GM10847 (cell line): ENCODE data around the gene DZIP3.

Experiments
- POLR2A ChIP-seq: IDR thresholded peaks from 2 replicates; pipeline ENCODE4 v1.6.1; 2011; ENCODE audit not compliant: insufficient read length; ENCODE audit errors: extremely low read depth

The DZIP3 gene

DNA sequence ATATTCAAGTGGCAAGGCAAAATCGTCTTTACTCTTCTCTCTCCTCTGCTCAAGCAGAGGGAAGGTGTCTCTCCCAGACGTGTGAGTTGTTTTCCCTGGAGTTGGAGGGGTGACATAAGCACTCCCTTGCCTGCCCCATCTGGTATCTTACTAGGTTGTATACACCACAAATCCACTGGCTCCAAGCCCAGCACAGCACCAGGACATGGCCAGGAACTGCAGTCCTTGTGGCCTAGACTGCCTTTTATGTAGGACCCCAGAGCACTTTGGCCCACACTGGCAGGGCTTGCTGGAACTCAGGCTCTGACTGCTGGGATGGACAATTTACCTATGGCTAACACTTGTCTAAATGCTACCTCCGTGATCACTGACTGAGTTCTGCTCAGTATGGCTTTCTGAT lies 34.0 kb downstream of the DZIP3 start:
- no peak for TF ChIP-seq POLR2A

DNA sequence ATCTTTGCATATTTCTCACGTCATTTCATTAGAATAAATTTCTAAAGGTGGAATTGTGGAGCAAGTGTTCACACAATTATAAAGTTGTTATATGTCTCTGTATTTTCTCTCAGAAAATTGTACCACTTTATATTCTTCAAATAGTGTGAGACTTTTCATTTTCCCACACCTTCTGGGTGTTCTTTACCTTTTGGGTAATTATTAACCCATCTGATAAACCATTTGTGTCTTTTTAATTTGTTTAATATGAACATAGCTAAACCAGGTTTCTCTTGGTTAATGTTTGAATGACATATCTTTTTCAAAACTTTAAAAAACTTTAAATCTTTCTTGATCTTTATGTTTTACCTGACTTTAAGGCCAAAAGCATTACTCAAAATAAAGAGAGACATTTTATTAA lies 40.5 kb downstream of the DZIP3 start:
- no peak for TF ChIP-seq POLR2A

DNA sequence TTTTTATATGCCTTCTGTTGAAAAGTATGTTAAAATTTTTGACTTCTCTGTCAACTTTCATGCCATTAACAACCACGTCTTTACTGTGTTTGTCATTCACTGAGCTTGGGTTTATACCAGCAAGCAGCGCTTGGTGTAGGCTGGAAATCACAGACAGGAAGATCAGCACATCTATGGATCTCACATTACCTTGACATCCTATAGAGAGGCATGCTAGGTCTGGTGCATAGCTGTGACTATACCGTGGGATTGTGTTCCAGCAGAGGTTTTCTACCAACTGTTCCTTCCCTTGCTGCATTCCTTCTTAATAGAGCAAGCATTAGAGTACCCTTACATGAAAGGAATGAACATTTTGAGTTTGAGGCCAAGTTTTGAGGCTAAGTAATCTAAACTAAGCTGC lies 53.0 kb downstream of the DZIP3 start:
- TF ChIP-seq POLR2A = no peak

DNA sequence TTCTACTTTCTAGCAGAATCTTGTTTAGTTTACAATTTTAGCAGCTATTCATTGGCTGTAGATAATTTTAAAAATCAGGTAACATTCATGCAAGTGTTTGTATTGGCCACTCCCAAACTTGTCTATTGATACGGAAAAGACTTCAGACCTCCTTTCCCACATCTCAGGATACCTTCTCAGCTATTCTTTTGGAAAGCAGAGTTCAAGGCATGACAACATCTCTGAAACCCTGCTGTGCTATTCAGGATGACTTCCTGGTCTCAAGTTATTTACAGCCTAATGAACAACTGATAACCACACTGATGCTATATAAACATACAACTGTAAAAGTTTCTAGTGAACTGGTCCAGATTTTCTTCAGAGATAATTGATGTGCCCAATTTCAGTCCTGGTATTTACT lies 55.8 kb downstream of the DZIP3 start:
- no peak for TF ChIP-seq POLR2A

DNA sequence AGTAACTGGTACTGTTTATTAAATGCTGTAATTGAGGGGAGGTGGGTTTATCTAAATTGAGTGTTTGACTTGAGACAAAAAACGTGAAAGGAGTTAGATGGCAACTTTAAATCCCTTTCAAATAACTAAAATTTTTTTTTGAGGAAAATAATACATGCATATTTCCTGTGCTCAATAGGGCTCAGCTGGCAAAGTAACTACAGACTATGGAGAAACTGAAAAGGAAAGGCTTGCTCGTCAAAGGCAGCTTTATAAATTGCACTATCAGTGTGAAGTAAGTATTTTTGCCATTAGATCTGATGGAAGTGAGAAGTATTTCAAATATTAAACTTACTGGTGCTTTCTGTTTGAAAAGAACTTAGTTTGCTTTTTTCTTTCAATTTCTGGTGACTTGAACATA lies 72.2 kb downstream of the DZIP3 start:
- no peak for TF ChIP-seq POLR2A

DNA sequence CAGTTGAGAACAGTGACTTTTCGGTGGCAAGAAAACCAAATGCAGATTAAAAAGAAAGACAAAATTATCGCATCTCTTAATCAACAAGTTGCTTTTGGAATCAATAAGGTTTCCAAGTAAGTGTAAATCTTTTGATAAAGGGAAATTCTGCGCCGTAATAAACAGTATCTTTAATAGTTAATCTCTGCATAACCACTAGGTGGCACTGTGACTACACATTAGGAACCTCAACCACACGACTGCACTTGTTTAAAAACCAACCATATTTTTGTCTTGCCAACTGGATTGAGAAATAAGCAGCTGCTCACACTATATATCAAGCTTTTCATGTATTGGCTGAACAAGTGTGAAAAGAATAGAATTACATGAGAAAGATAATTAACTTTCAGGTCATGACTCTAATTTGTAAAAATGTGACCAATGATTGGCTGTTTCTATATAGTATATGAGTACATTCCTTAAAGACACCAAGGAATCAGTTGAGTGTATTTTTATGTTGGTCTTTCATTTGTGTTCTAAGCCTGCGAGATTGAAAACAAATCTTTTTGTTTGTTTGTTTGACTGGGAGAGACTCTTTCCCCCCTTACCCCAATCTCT lies 72.7 kb downstream of the DZIP3 start:
- TF ChIP-seq POLR2A = no peak

DNA sequence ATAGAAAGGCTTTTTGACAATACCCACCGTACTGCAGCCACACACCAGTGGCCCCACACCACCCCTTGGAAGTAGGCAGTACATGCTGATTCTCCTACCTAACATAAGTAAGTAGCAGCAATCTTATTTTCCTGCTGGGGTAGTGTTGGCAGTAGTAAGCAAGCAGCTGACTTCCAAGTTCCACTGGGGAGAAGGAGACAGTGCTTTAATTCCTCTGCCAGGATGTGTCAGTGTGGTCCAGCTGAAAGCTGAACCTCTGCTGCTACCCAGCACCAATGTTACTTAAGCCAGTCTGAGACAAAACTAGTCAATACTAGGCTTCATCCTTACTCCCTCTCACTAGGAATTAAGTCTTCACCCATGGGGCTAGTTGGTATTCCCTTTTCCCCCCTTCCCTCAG lies 74.7 kb downstream of the DZIP3 start:
- TF ChIP-seq POLR2A = no peak

DNA sequence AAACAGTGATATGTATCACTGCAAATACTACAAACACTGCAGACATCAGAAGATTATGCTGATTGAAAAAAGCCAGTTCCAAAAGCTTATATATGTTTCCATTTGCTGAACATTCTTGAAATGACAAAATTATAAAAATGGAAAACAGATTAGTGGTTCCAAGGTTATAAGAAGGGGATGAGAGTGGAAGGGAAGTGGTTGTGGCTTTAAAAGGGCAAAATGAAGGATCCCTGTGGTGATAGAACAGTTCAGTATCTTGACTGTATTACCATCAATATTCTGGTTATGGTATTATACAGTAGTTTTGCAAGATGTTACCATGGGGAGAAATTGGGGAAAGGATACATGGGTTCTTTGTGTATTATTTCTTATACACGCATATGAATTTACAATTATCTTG lies 77.8 kb downstream of the DZIP3 start:
- TF ChIP-seq POLR2A = no peak

DNA sequence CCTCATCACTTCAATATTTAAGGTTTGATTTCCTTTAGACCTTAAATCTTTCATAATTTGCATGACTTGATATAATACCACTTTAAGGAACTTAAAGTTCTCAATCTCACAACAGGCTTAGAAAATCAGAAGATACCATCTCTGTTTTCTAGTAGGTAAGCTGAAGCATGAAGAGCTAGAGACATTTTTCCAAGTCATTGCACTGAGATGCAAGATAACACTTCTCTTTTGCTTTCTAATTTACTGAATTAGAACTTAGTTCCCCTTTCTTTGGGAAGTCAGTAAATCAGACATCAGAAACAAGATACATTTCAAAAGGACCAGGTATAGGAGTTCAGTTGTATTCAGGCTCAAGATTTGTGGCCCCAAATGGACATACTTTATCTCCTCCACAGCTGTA lies 79.7 kb downstream of the DZIP3 start:
- no peak for TF ChIP-seq POLR2A

DNA sequence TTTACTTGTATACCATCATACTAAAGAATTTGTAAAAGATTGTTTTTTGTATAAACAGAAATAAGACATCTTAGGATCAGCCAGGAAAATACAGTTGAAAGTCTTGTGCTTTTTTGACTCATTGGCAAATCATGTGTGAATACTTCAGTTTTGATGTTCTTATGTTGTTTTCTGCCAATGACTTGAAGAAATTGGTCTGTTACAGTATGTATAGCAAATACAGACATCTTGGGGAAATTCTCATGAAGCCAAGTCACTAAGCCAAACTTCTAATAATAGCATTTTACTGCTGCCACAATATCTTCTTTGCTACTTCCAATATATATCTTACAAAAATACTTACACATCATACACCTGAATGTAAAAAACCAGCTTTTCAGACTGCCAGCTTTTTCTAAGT lies 83.2 kb downstream of the DZIP3 start:
- no peak for TF ChIP-seq POLR2A

DNA sequence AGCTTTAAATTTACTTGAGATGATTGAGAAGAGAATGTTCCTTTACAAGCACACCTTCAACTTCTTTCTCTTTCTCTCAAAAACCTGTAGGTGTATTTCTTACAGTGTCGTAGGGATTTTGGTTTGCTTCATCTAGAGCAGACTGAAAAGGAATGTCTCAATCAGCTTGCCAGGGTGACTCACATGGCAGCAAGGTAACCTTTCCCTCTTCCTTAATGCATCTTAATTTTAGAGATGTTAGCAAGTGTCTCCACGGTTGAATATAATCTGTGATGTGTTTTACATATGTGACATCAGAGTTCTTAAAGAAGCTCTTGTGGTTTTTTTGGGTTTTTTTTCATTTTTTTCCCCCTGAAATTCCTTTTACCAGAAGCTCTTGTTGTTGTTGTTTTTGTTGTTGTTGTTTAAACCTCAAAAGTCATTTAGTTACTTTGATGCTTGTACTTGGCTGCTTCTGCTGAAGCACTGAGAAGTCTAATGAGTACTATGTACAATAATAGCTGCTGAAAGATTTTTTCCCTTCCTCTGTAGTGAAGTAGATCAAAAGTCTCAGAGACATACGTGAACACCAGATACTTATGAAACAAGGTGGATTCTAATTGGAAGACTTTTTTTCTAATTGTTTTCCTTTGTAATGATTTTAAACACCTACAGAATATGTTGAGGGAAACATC lies 84.6 kb downstream of the DZIP3 start:
- no peak for TF ChIP-seq POLR2A

DNA sequence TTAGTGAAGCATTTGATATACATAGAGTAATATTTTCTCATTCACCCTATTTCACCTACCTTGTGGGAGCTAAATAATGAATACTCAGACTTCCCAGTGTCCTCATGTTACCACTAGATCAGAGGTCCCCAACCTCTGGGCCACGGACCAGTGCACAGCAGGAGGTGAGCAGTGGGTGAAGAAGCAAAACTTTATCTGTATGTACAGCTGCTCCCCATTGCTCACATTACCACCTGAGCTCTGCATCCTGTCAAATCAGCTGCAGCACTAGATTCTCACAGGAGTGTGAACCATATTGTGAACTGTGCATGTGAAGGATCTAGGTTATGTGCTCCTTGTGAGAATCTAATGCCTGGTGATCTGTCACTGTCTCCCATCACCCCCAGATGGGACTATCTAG lies 88.3 kb downstream of the DZIP3 start:
- TF ChIP-seq POLR2A = no peak

DNA sequence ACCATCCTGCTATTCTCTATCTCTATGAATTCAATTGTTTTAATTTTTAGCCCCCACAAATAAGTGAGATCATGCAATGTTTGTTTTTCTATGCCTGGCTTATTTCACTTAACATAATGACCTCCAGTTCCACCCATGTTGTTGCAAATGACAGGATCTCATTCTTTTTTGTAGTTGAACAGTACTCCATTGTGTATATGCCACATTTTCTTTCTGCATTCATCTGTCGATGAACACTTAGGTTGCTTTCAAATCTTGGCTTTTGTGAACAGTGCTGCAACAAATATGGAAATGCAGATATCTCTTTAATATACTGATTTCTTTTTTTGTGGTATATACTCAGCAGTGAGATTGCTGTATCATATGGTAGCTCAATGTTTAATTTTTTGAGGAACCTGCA lies 108.9 kb downstream of the DZIP3 start:
- no peak for TF ChIP-seq POLR2A

DNA sequence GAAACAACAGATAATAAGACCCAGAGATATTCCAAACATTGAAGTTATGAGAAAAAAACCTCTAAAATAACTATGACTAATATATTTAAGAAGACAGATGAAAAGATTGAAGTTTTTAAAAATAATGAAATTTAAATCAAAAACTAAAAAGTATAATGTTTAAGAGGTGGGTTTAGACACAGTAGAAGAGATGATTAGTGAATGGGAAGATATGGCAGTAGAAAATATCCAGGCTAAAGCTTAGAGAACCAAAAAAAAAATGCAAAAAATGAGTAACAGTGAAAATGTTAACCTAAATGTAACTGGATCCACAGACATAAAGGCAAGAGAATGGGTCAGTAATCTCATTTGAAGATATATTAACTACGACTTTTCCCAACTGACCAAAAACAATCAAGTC lies 115.5 kb downstream of the DZIP3 start:
- no peak for TF ChIP-seq POLR2A

DNA sequence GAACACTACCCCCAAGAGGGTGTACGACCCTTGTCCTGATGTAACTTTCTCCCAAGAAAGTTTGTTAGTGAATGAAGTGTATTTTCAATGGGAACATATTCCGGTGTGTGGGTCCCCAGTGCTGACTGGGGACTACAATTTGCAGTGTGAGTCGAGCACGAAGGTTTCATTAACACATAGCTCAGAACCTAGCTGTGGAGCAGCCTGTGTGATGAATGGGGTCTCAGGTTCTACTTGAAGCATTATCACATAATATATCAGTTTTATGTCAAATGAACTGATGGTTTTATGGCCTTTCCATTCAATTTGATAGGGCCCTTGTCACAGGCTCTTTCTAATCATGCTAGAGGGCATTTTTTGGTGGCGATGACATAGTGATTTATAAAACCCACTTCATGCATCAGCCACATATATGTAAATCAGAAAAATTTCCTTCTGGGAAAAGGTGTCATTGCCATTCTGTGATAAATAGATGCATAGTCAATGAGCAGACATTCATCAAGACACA lies 123.5 kb downstream of the DZIP3 start:
- no peak for TF ChIP-seq POLR2A

DNA sequence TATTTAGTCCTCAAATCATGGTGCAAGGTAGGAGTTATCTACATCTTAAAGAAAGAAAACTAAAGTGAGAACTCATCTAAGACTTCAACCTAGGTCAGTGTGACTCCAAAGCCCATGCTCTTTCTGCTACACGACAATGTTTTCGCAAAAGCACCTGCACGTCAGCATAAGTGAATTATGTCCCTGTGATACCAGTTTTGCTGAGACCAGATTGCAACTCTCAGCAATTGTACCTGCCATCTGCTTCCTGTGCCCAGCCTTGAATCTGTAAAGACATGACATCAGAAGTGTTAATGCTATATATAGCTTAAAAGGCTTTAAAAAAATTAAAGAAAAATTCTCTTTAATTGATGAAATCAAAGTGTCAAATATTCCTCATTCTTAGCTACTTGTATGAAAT lies 124.3 kb downstream of the DZIP3 start:
- TF ChIP-seq POLR2A = no peak

DNA sequence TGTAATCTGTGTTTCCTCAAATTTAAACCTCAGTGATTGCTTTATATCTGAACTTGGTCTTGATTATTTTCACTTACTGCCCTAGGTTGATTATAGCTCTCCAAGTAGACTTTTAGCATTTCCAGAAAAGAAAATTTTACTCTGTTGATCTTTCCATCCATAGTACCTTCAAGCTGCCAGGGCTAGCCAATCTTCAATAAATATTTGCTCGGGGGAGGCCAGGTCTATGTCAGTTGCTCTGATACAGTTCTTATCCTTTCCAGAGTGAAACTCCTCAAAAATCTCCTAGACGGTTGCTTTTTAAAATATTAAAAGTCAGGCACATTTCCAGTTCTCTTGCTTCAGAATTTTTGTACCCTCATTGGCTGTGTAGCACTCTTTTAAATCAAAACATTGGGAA lies 128.9 kb downstream of the DZIP3 start:
- TF ChIP-seq POLR2A = no peak
